HepG2 (cell line): ENCODE data around the gene JTB. TPM values are rescaled to one million over a fixed set of nuclear protein-coding genes. Genes with fewer than 3 reads are reported as not detected.

Experiments used
- GATAD2A ChIP-seq: IDR thresholded peaks from 2 replicates; pipeline ENCODE4 v1.6.1; 2016
- HNF4A ChIP-seq: sonication (generic); formaldehyde crosslinking; IDR thresholded peaks from 2 replicates; pipeline ENCODE4 v1.4.0; 2020; ENCODE audit warnings: missing genetic modification reagents
- HOXD1 ChIP-seq: sonication (generic); formaldehyde crosslinking; IDR thresholded peaks from 2 replicates; pipeline ENCODE4 v1.5.0; 2020; ENCODE audit warnings: missing genetic modification reagents
- PAX8 ChIP-seq: sonication (generic); formaldehyde crosslinking; IDR thresholded peaks from 2 replicates; pipeline ENCODE4 v1.8.0; 2022; ENCODE audit warnings: mild to moderate bottlenecking, missing genetic modification reagents, borderline replicate concordance
- PHF8 ChIP-seq: sonication (generic); formaldehyde crosslinking; IDR thresholded peaks from 2 replicates; pipeline ENCODE4 v1.5.0; 2020; ENCODE audit warnings: missing genetic modification reagents
- POLR2A ChIP-seq, 2 experiments: IDR thresholded peaks; 2 replicates each; pipeline ENCODE4 v1.6.1; 2011; ENCODE audit warnings: low read depth in 2 of 2, low read length in 2 of 2, mild to moderate bottlenecking in 1 of 2, moderate library complexity in 1 of 2; ENCODE audit not compliant: insufficient read depth in 1 of 2
- SALL2 ChIP-seq: sonication (generic); formaldehyde crosslinking; IDR thresholded peaks from 2 replicates; pipeline ENCODE4 v1.8.1; 2023; ENCODE audit warnings: mild to moderate bottlenecking, missing genetic modification reagents, inconsistent platforms
- SIX1 ChIP-seq: sonication (generic); formaldehyde crosslinking; IDR thresholded peaks from 2 replicates; pipeline ENCODE4 v1.4.0; 2020; ENCODE audit warnings: missing genetic modification reagents, borderline replicate concordance
- SNAI1 ChIP-seq: sonication (generic); formaldehyde crosslinking; IDR thresholded peaks from 2 replicates; pipeline ENCODE4 v1.5.0; 2020; ENCODE audit warnings: mild to moderate bottlenecking, missing genetic modification reagents, borderline replicate concordance
- U2AF2 ChIP-seq: fragments of 200-400 bp; formaldehyde crosslinking; IDR thresholded peaks from 2 replicates; pipeline ENCODE4 v1.6.1; 2017; ENCODE audit warnings: low read depth, mild to moderate bottlenecking, low read length
- ZBTB3 ChIP-seq: sonication (generic); formaldehyde crosslinking; IDR thresholded peaks from 2 replicates; pipeline ENCODE4 v1.4.0; 2020; ENCODE audit warnings: low read depth, mild to moderate bottlenecking, moderate library complexity, missing genetic modification reagents, borderline replicate concordance
- ZKSCAN5 ChIP-seq: sonication (generic); formaldehyde crosslinking; IDR thresholded peaks from 2 replicates; pipeline ENCODE4 v1.5.1; 2020; ENCODE audit warnings: mild to moderate bottlenecking, missing genetic modification reagents
- ZNF512B ChIP-seq: sonication (generic); formaldehyde crosslinking; IDR thresholded peaks from 2 replicates; pipeline ENCODE4 v1.5.1; 2020; ENCODE audit warnings: missing genetic modification reagents, mild to moderate bottlenecking, borderline replicate concordance
- ZNF546 ChIP-seq: sonication (generic); formaldehyde crosslinking; conservative IDR thresholded peaks from 2 replicates; pipeline ENCODE4 v1.8.1; 2023; ENCODE audit warnings: mild to moderate bottlenecking, missing genetic modification reagents
- polyA plus RNA-seq, 8 experiments: library from polyadenylated mRNA; depleted of rRNA in 3 of 8; stranded (reverse) in 7 of 8; unstranded in 1 of 8; fragments of >200 nt; fragmentation: Illumina TruSeq in 4 of 8; extraction: Trizol in 4 of 8; gene quantifications; 2 replicates each; pipeline versions ENCODE4 v1.2.1 to v1.2.3, GENCODE V29; 2011 to 2016; ENCODE audit warnings: low read depth in 4 of 8, missing spikeins in 1 of 8, mixed read lengths in 1 of 8; ENCODE audit not compliant: insufficient read depth in 1 of 8
- total RNA-seq, 5 experiments: library from RNA; depleted of rRNA; stranded (reverse); fragments of >200 nt; fragmentation: Illumina TruSeq; extraction: Trizol; gene quantifications; 2 replicates each; pipeline ENCODE4 v1.2.3, GENCODE V29; 2016; ENCODE audit warnings: low read depth in 1 of 5
- TF ChIP-seq, protein P1 (sequence below): sonication (generic); formaldehyde crosslinking; IDR thresholded peaks from 2 replicates; pipeline ENCODE4 v1.5.0; 2020; ENCODE audit warnings: mild to moderate bottlenecking, missing genetic modification reagents, borderline replicate concordance
- TF ChIP-seq, protein P2 (sequence below): IDR thresholded peaks from 2 replicates; pipeline ENCODE4 v1.6.1; 2016; ENCODE audit warnings: low read depth, control low read depth

JTB gene
- total and polyA plus RNA-seq, 2 of the 13 experiments (the other 11 are each of a cell fraction or from before 2014, with no cell fraction given) = 96.7 to 99.2 TPM

- TF ChIP-seq, protein P1, sequence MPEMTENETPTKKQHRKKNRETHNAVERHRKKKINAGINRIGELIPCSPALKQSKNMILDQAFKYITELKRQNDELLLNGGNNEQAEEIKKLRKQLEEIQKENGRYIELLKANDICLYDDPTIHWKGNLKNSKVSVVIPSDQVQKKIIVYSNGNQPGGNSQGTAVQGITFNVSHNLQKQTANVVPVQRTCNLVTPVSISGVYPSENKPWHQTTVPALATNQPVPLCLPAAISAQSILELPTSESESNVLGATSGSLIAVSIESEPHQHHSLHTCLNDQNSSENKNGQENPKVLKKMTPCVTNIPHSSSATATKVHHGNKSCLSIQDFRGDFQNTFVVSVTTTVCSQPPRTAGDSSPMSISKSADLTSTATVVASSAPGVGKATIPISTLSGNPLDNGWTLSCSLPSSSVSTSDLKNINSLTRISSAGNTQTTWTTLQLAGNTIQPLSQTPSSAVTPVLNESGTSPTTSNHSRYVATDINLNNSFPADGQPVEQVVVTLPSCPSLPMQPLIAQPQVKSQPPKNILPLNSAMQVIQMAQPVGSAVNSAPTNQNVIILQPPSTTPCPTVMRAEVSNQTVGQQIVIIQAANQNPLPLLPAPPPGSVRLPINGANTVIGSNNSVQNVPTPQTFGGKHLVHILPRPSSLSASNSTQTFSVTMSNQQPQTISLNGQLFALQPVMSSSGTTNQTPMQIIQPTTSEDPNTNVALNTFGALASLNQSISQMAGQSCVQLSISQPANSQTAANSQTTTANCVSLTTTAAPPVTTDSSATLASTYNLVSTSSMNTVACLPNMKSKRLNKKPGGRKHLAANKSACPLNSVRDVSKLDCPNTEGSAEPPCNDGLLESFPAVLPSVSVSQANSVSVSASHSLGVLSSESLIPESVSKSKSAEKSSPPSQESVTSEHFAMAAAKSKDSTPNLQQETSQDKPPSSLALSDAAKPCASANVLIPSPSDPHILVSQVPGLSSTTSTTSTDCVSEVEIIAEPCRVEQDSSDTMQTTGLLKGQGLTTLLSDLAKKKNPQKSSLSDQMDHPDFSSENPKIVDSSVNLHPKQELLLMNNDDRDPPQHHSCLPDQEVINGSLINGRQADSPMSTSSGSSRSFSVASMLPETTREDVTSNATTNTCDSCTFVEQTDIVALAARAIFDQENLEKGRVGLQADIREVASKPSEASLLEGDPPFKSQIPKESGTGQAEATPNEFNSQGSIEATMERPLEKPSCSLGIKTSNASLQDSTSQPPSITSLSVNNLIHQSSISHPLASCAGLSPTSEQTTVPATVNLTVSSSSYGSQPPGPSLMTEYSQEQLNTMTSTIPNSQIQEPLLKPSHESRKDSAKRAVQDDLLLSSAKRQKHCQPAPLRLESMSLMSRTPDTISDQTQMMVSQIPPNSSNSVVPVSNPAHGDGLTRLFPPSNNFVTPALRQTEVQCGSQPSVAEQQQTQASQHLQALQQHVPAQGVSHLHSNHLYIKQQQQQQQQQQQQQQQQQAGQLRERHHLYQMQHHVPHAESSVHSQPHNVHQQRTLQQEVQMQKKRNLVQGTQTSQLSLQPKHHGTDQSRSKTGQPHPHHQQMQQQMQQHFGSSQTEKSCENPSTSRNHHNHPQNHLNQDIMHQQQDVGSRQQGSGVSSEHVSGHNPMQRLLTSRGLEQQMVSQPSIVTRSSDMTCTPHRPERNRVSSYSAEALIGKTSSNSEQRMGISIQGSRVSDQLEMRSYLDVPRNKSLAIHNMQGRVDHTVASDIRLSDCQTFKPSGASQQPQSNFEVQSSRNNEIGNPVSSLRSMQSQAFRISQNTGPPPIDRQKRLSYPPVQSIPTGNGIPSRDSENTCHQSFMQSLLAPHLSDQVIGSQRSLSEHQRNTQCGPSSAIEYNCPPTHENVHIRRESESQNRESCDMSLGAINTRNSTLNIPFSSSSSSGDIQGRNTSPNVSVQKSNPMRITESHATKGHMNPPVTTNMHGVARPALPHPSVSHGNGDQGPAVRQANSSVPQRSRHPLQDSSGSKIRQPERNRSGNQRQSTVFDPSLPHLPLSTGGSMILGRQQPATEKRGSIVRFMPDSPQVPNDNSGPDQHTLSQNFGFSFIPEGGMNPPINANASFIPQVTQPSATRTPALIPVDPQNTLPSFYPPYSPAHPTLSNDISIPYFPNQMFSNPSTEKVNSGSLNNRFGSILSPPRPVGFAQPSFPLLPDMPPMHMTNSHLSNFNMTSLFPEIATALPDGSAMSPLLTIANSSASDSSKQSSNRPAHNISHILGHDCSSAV (CRISPR knock-in tag) = no peak
- no peak for TF ChIP-seq ZBTB3 (CRISPR knock-in tag)
- TF ChIP-seq PAX8 (CRISPR knock-in tag) = 0 out of 2 replicates have a peak, but pooled peaks have one; percentile 36
- peak; percentile 2; the same call in 1 of the 2 replicates for TF ChIP-seq SALL2
- TF ChIP-seq POLR2A (IDR thresholded peaks at IDR 0.05; ENCODE audit: insufficient read depth in 1 of 2, low read depth in 2 of 2, low read length in 2 of 2) = peak in 1 of 2 experiments; percentile 71; a peak in 3 of 4 replicates
- no peak for TF ChIP-seq HNF4A (CRISPR knock-in tag)
- TF ChIP-seq, protein P2, sequence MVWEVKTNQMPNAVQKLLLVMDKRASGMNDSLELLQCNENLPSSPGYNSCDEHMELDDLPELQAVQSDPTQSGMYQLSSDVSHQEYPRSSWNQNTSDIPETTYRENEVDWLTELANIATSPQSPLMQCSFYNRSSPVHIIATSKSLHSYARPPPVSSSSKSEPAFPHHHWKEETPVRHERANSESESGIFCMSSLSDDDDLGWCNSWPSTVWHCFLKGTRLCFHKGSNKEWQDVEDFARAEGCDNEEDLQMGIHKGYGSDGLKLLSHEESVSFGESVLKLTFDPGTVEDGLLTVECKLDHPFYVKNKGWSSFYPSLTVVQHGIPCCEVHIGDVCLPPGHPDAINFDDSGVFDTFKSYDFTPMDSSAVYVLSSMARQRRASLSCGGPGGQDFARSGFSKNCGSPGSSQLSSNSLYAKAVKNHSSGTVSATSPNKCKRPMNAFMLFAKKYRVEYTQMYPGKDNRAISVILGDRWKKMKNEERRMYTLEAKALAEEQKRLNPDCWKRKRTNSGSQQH (CRISPR knock-in tag) = peak; percentile 59; the same call in 1 of the 2 replicates
- TF ChIP-seq SIX1 (CRISPR knock-in tag) = no peak
- TF ChIP-seq HOXD1 (CRISPR knock-in tag) = no peak
- no peak for TF ChIP-seq ZKSCAN5 (CRISPR knock-in tag)
- no peak for TF ChIP-seq ZNF546 (CRISPR knock-in tag)
- TF ChIP-seq PHF8 (CRISPR knock-in tag) = peak; percentile 84
- TF ChIP-seq ZNF512B (CRISPR knock-in tag) = no peak
- no peak for TF ChIP-seq GATAD2A (CRISPR knock-in tag)
- TF ChIP-seq SNAI1 = no peak
- no peak for TF ChIP-seq U2AF2
Measured at GRCh38 chr1:153958111-153958960, 19.1 kb downstream of the JTB start, which contains the start of gene CRTC2 (continued).
